Measurements from ENCODE around the gene SOX5. TPM values are rescaled to one million over a fixed set of nuclear protein-coding genes. Genes with fewer than 3 reads are reported as not detected.

The SOX5 gene
- total and polyA plus RNA-seq, 9 of the 15 experiments (the other 6 are each of a cell fraction or from before 2014, with no cell fraction given) = 8.3 to 16.5 (median 11.9) TPM

DNA sequence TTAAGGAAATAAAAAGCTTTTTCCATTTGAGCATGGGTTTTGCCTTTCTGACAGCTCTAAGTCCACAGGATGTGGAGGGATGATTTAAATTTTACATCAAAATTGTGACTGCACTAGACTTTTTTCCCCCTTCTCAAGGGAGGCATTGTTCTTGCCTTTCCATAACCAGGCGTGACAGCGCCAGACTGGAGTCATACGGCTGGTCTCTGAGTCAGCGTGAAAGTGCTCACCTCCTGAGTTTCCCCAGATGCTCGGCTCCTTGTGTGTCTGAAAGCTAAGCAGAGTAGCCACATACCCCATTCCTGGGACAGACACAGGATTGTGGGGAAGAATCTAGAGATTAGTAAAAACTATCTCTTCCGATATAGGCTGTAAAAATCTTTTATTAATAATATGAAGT, 43.1 kb downstream of the SOX5 start:
- in situ Hi-C loops (cut with MboI) = no loop called here
- ChIA-PET POLR2A (no interaction called here), CTCF (ENCODE audit: low intra/inter-chr PET ratio) (no interaction called here)
- H3K27me3 ChIP-seq (ENCODE audit: control insufficient read depth in 2 of 2, insufficient read depth in 2 of 2, low read length in 2 of 2) = no peaks in the 10 kb centered on the region
- no peak for FAIRE-seq
- H3K9ac ChIP-seq (ENCODE audit: insufficient read depth in 1 of 2, low read depth in 2 of 2, low read length in 2 of 2) = no peak overlapping the region
- WGBS (ENCODE audit: insufficient coverage, low coverage, missing lambda C conversion rate) = 60% methylated on average over 6 of the region's 6 CpGs
- no peak overlapping the region for H3K4me3 ChIP-seq
- no peak for DNase-seq (ENCODE audit: extremely low read depth in 1 of 4, low spot score in 3 of 4)
- no peaks in the 10 kb centered on the region for H3K79me2 ChIP-seq (ENCODE audit: control insufficient read depth, insufficient read depth, low read length)
- H3K9me1 ChIP-seq (ENCODE audit: control insufficient read depth, insufficient read depth, low read length) = no peaks in the 10 kb centered on the region
- no peak overlapping the region for H3K4me2 ChIP-seq (ENCODE audit: insufficient read depth, low read length)
- no peaks in the 10 kb centered on the region for H3K9me3 ChIP-seq (replicated peaks; ENCODE audit: control insufficient read depth, insufficient read depth, low read depth, low read length)
- H3K27ac ChIP-seq (ENCODE audit: extremely low read depth, low read depth, low read length) = no peak overlapping the region
- BruUV-seq (replicated peaks) = no TSS peak
- TF ChIP-seq, protein P1, sequence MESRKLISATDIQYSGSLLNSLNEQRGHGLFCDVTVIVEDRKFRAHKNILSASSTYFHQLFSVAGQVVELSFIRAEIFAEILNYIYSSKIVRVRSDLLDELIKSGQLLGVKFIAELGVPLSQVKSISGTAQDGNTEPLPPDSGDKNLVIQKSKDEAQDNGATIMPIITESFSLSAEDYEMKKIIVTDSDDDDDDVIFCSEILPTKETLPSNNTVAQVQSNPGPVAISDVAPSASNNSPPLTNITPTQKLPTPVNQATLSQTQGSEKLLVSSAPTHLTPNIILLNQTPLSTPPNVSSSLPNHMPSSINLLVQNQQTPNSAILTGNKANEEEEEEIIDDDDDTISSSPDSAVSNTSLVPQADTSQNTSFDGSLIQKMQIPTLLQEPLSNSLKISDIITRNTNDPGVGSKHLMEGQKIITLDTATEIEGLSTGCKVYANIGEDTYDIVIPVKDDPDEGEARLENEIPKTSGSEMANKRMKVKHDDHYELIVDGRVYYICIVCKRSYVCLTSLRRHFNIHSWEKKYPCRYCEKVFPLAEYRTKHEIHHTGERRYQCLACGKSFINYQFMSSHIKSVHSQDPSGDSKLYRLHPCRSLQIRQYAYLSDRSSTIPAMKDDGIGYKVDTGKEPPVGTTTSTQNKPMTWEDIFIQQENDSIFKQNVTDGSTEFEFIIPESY (CRISPR knock-in tag; IDR thresholded peaks at IDR 0.05) = peak; percentile 39; the same call in 1 of the 2 replicates
- TF ChIP-seq CREM (IDR thresholded peaks at IDR 0.05; ENCODE audit: low read depth) (no peak), CEBPG (CRISPR knock-in tag; IDR thresholded peaks at IDR 0.05) (no peak), CEBPG (tag; conservative IDR thresholded peaks at IDR 0.05 in 1 of 2, IDR thresholded peaks at IDR 0.05 in 1 of 2) (no peak)
- H4K20me1 ChIP-seq (replicated peaks; ENCODE audit: control insufficient read depth, insufficient read depth, low read length) = no peaks in the 10 kb centered on the region
- no peaks in the 10 kb centered on the region; a peak in 1 of 5 replicates for H3K4me1 ChIP-seq (replicated peaks in 1 of 2; ENCODE audit: control insufficient read depth in 2 of 2, insufficient read depth in 2 of 2, low read length in 2 of 2)
- H3K36me3 ChIP-seq (ENCODE audit: control insufficient read depth, insufficient read depth, low read length) = no peaks in the 10 kb centered on the region
- intact Hi-C loops (cut with micrococcal nuclease) = no loop called here
- peak overlapping the region; percentile 73 for H2AFZ ChIP-seq (ENCODE audit: low read depth, low read length)
- no peak; the same call in 2 of the 3 replicates for ATAC-seq
